Measurements from ENCODE around the gene ZFYVE28.

DNA sequence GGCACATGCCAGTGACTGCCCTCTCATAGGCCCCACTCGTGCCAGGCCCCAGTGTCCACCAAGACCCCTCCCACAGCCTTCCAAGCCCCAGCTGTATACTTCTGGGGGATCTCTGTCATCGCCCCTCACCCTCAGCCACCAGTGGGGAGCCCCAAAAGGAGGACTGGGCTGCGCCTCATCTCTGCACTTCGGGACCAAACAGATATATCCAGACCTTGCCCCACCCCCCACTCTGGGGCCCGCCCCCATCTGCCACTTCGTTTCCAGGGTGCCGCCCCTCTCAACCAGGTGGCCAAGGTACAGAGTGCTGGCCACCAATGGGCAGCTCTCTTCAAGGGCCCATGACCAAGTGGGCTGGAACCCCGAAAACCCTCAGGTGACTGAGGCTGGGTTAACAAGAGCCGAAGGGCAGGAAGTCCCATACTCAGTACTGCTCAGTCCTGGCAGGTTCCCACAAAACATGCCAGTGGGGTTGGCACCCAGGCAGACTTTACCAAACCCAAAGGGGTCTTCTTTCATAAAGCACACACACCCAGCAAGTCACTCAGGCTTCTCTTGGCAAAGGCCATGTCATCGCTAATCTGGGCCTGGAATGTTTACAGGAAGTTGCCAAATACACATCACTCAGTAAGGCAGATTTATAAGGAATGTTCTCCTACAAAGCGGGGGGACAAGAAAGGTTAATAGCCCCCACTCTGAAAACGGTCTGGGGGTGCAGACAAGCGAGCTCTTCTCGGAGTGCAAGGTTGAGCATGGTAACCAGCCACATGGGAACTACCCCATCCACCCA is 4.4 kb downstream of the ZFYVE28 start:
- TF ChIP-seq, protein P1, sequence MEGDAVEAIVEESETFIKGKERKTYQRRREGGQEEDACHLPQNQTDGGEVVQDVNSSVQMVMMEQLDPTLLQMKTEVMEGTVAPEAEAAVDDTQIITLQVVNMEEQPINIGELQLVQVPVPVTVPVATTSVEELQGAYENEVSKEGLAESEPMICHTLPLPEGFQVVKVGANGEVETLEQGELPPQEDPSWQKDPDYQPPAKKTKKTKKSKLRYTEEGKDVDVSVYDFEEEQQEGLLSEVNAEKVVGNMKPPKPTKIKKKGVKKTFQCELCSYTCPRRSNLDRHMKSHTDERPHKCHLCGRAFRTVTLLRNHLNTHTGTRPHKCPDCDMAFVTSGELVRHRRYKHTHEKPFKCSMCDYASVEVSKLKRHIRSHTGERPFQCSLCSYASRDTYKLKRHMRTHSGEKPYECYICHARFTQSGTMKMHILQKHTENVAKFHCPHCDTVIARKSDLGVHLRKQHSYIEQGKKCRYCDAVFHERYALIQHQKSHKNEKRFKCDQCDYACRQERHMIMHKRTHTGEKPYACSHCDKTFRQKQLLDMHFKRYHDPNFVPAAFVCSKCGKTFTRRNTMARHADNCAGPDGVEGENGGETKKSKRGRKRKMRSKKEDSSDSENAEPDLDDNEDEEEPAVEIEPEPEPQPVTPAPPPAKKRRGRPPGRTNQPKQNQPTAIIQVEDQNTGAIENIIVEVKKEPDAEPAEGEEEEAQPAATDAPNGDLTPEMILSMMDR (IDR thresholded peaks at IDR 0.05): no peak
- TF ChIP-seq POLR2A (IDR thresholded peaks at IDR 0.05) (no peak), POLR2AphosphoS5 (IDR thresholded peaks at IDR 0.05) (no peak)
